GM20431 (cell line): ENCODE measurements around the gene HSPA2.
"Not testable (repeated sequence)": the region's sequence is repeated elsewhere in the genome, so short reads cannot be mapped to it uniquely, and the experiment has no call there.

Experiments
- in situ Hi-C: fragments of 300-500 bp; cut with MseI, MboI; formaldehyde crosslinking; loops from one replicate; pipeline ENCODE4 v1.15.0; 2020; ENCODE audit warnings: low sequenced_read_pairs; ENCODE audit not compliant: unreplicated experiment

The HSPA2 gene

GRCh38 chr14:64550621-64551333, 10.2 kb downstream of the HSPA2 start:
- in situ Hi-C loops, result no loop called here

GRCh38 chr14:64554556-64554955, 14.0 kb downstream of the HSPA2 start:
- in situ Hi-C loops, result no loop called here

GRCh38 chr14:64556526-64556925, 16.0 kb downstream of the HSPA2 start:
- in situ Hi-C loops, result no loop called here

- in situ Hi-C loops, result not testable (repeated sequence)
Observed at GRCh38 chr14:64558216-64558615, 17.7 kb downstream of the HSPA2 start.

GRCh38 chr14:64561631-64562030, 21.1 kb downstream of the HSPA2 start:
- in situ Hi-C loops, result no loop called here

GRCh38 chr14:64562436-64562835, 21.9 kb downstream of the HSPA2 start:
- in situ Hi-C loops, result no loop called here

GRCh38 chr14:64563696-64564095, 23.2 kb downstream of the HSPA2 start:
- in situ Hi-C loops, result no loop called here

- in situ Hi-C loops, result no loop called here
Observed at GRCh38 chr14:64566651-64567122, 26.1 kb downstream of the HSPA2 start.

GRCh38 chr14:64569138-64569631, 28.6 kb downstream of the HSPA2 start:
- in situ Hi-C loops, result no loop called here

GRCh38 chr14:64569646-64570045, 29.1 kb downstream of the HSPA2 start:
- in situ Hi-C loops, result not testable (repeated sequence)

- in situ Hi-C loops, result no loop called here
Observed at GRCh38 chr14:64572386-64573104, 32.0 kb downstream of the HSPA2 start.

GRCh38 chr14:64573109-64573508, 32.6 kb downstream of the HSPA2 start:
- in situ Hi-C loops, result no loop called here

- in situ Hi-C loops, result no loop called here
Observed at GRCh38 chr14:64574371-64575107, 34.0 kb downstream of the HSPA2 start.

GRCh38 chr14:64577211-64577610, 36.7 kb downstream of the HSPA2 start:
- in situ Hi-C loops, result no loop called here

- in situ Hi-C loops, result no loop called here
Observed at GRCh38 chr14:64580467-64580866, 39.9 kb downstream of the HSPA2 start.

- in situ Hi-C loops, result no loop called here
Observed at GRCh38 chr14:64581363-64581762, 40.8 kb downstream of the HSPA2 start.

GRCh38 chr14:64581817-64582216, 41.3 kb downstream of the HSPA2 start:
- in situ Hi-C loops, result no loop called here

- in situ Hi-C loops, result no loop called here
Observed at GRCh38 chr14:64584190-64584589, 43.6 kb downstream of the HSPA2 start.

GRCh38 chr14:64591809-64592208, 51.3 kb downstream of the HSPA2 start:
- in situ Hi-C loops, result no loop called here
